Neural cell (in vitro differentiated cells): Measurements from ENCODE around the gene PRDM4.

Source experiments
- CTCF ChIP-seq: fragments of 450-650 bp; IDR thresholded peaks from 2 replicates; pipeline ENCODE4 v1.5.1; 2014; ENCODE audit warnings: antibody characterized with exemption, mild to moderate bottlenecking, moderate library complexity; ENCODE audit not compliant: poor library complexity, severe bottlenecking
- TAF1 ChIP-seq: IDR thresholded peaks from 2 replicates; pipeline ENCODE4 v1.6.1; 2012; ENCODE audit warnings: low read depth

GRCh38 chr12:107760207-107760808, 629 bp downstream of the PRDM4 start:
- TF ChIP-seq CTCF (no peak), TAF1 (no peak)
